SU-DHL-6 (cell line): ENCODE data around the gene TLCD3B.

ENCODE experiments used
- H2AFZ ChIP-seq: fragments of 200-600 bp; sonication (generic); 2 replicates; pipeline ENCODE4 v1.6.1; 2014; ENCODE audit warnings: low read depth, mild to moderate bottlenecking, moderate library complexity, mixed read lengths, antibody characterized with exemption, low read length; ENCODE audit not compliant: severe bottlenecking
- H3F3A ChIP-seq: fragments of 200-600 bp; shearing (Covaris generic); 2 replicates; pipeline ENCODE4 v1.6.0; 2016; ENCODE audit warnings: antibody characterized with exemption, mild to moderate bottlenecking; ENCODE audit not compliant: insufficient read depth
- H3K27ac ChIP-seq: fragments of 200-600 bp; sonication (generic); 2 replicates; pipeline ENCODE4 v1.5.1; 2016; ENCODE audit warnings: low read depth, mild to moderate bottlenecking, low read length, moderate library complexity, mixed read lengths
- H3K27me3 ChIP-seq: fragments of 200-600 bp; sonication (generic), shearing (Covaris generic); 2 replicates; pipeline ENCODE4 v1.6.0; 2014; ENCODE audit warnings: mild to moderate bottlenecking, low read length
- H3K36me3 ChIP-seq: fragments of 200-600 bp; sonication (generic); 2 replicates; pipeline ENCODE4 v1.6.1; 2014; ENCODE audit warnings: mild to moderate bottlenecking, low read length, mixed read lengths
- H3K4me2 ChIP-seq: fragments of 300-600, 200-600 bp; shearing (Covaris generic), sonication (generic); 2 replicates; pipeline ENCODE4 v1.6.0; 2014; ENCODE audit warnings: low read length, low read depth, mild to moderate bottlenecking; ENCODE audit not compliant: poor library complexity, severe bottlenecking
- H3K4me3 ChIP-seq: fragments of 200-600 bp; sonication (generic); 2 replicates; pipeline ENCODE4 v1.5.1; 2014; ENCODE audit warnings: antibody characterized with exemption, low read length, mild to moderate bottlenecking, mixed read lengths; ENCODE audit not compliant: insufficient read depth, poor library complexity, severe bottlenecking
- H3K79me2 ChIP-seq: fragments of 200-600 bp; sonication (generic); 2 replicates; pipeline ENCODE4 v1.6.1; 2014; ENCODE audit warnings: mild to moderate bottlenecking, low read length, moderate library complexity; ENCODE audit not compliant: insufficient read depth
- H3K9ac ChIP-seq: fragments of 200-600 bp; sonication (generic); 2 replicates; pipeline ENCODE4 v1.7.0; 2014; ENCODE audit warnings: mild to moderate bottlenecking, low read length
- H3K9me2 ChIP-seq: fragments of 200-600 bp; sonication (generic); replicated peaks from 2 replicates; pipeline ENCODE4 v1.6.1; 2014; ENCODE audit warnings: low read length; ENCODE audit not compliant: insufficient read depth
- H3K9me3 ChIP-seq: fragments of 200-600 bp; sonication (generic); 2 replicates; pipeline ENCODE4 v1.6.1; 2014; ENCODE audit warnings: low read length, mixed read lengths; ENCODE audit not compliant: insufficient read depth
- H4K20me1 ChIP-seq: fragments of 200-600 bp; sonication (generic); 2 replicates; pipeline ENCODE4 v1.6.1; 2014; ENCODE audit warnings: low read depth, mild to moderate bottlenecking, antibody characterized with exemption, low read length, moderate library complexity, mixed read lengths
- CTCF ChIP-seq: fragments of 200-600 bp; sonication (generic); IDR thresholded peaks from one replicate; pipeline ENCODE4 v1.5.1; 2017; ENCODE audit warnings: antibody characterized with exemption, mild to moderate bottlenecking, low read length, moderate library complexity; ENCODE audit not compliant: insufficient read depth, poor library complexity, severe bottlenecking
- EZH2phosphoT487 ChIP-seq: fragments of 200-600 bp; sonication (generic), shearing (Covaris generic); conservative IDR thresholded peaks from 2 replicates; pipeline ENCODE4 v1.6.1; 2018; ENCODE audit warnings: mild to moderate bottlenecking, antibody characterized with exemption, low read length, moderate library complexity, mixed read lengths

Gene TLCD3B

GRCh38 chr16:30025156-30025555 is 5.9 kb downstream of the TLCD3B start:
- no peaks in the 10 kb centered on the region for H3K27me3 ChIP-seq
- no peak overlapping the region for H3K4me3 ChIP-seq
- no peaks in the 10 kb centered on the region for H3K79me2 ChIP-seq
- no peak overlapping the region for H3K9ac ChIP-seq
- H3K9me2 ChIP-seq = no peaks in the 10 kb centered on the region
- no peak overlapping the region for H3K4me2 ChIP-seq
- H3K36me3 ChIP-seq = no peaks in the 10 kb centered on the region
- H3F3A ChIP-seq = no peaks in the 10 kb centered on the region
- no peak overlapping the region for H3K27ac ChIP-seq
- H2AFZ ChIP-seq = no peak overlapping the region
- no peaks in the 10 kb centered on the region for H4K20me1 ChIP-seq
- TF ChIP-seq CTCF (no peak), EZH2phosphoT487 (no peak)
- no peaks in the 10 kb centered on the region for H3K9me3 ChIP-seq

- Histone ChIP-seq H3F3A (no peaks in the 10 kb centered on the region), H3K4me3 (no peak overlapping the region), H3K79me2 (no peaks in the 10 kb centered on the region), H3K4me2 (no peak overlapping the region), H3K36me3 (no peaks in the 10 kb centered on the region), H4K20me1 (no peaks in the 10 kb centered on the region), H2AFZ (no peak overlapping the region), H3K9ac (no peak overlapping the region), H3K9me3 (no peaks in the 10 kb centered on the region), H3K27ac (no peak overlapping the region), H3K9me2 (no peaks in the 10 kb centered on the region), H3K27me3 (no peaks in the 10 kb centered on the region)
- TF ChIP-seq EZH2phosphoT487 (no peak), CTCF (no peak)
Measured at GRCh38 chr16:30024451-30024850, 6.6 kb downstream of the TLCD3B start.

- no peak for TF ChIP-seq EZH2phosphoT487
- no peak for TF ChIP-seq CTCF
- Histone ChIP-seq H3K9me3 (no peaks in the 10 kb centered on the region), H3K4me3 (no peak overlapping the region), H3K79me2 (no peaks in the 10 kb centered on the region), H3K36me3 (no peaks in the 10 kb centered on the region), H2AFZ (no peak overlapping the region), H3K9ac (no peak overlapping the region), H3K27ac (no peak overlapping the region), H3F3A (no peaks in the 10 kb centered on the region), H3K4me2 (no peak overlapping the region), H3K9me2 (no peaks in the 10 kb centered on the region), H3K27me3 (no peaks in the 10 kb centered on the region), H4K20me1 (no peaks in the 10 kb centered on the region)
Measured at GRCh38 chr16:30023586-30023985, 7.5 kb downstream of the TLCD3B start.

- no peak within 1 kb of the TSS for H3K9ac ChIP-seq
- H3K4me3 ChIP-seq = no peak within 1 kb of the TSS
- no peaks in the 10 kb centered on the region for H3K9me3 ChIP-seq
- no peaks in the 10 kb centered on the region for H3K9me2 ChIP-seq
- no peaks in the 10 kb centered on the region for H3F3A ChIP-seq
- no peaks in the 10 kb centered on the region for H3K27me3 ChIP-seq
- H3K27ac ChIP-seq = no peak within 1 kb of the TSS
- H4K20me1 ChIP-seq = no peaks in the 10 kb centered on the region
- no peak within 1 kb of the TSS for H3K4me2 ChIP-seq
- no peaks in the 10 kb centered on the region for H3K36me3 ChIP-seq
- no peaks in the 10 kb centered on the region for H3K79me2 ChIP-seq
- no peak within 1 kb of the TSS for H2AFZ ChIP-seq
- no peak for TF ChIP-seq CTCF
- TF ChIP-seq EZH2phosphoT487 = no peak
Measured at GRCh38 chr16:30022887-30023286, 8.2 kb downstream of the TLCD3B start, which contains the start of gene C16orf92. TSS of gene C16orf92 (plus strand) at chr16:30023198. CDS start at chr16:30023341, 143 bp downstream.
